ENCODE results near the gene SPRYD3.

SPRYD3 gene

GRCh38 chr12:53051058-53051880 is 27.9 kb downstream of the SPRYD3 start:
- Histone ChIP-seq H4K20me1 (ENCODE audit: control insufficient read depth, insufficient read depth, low read depth, low read length) (0 out of 2 replicates have a peak, but pooled peaks cover 3% of the 10 kb centered on the region), H3K79me2 (ENCODE audit: control insufficient read depth, low read length) (no peaks in the 10 kb centered on the region), H3K36me3 (ENCODE audit: control insufficient read depth, low read length) (no peaks in the 10 kb centered on the region), H3K27ac (ENCODE audit: low read depth, low read length) (no peak overlapping the region), H3F3A (ENCODE audit: control insufficient read depth, insufficient read depth) (no peaks in the 10 kb centered on the region), H3K27me3 (ENCODE audit: control insufficient read depth, low read length) (no peaks in the 10 kb centered on the region), H3K4me2 (ENCODE audit: low read length) (no peak overlapping the region), H3K4me1 (ENCODE audit: control insufficient read depth, low read length) (peaks cover 27% of the 10 kb centered on the region), H3K4me3 (ENCODE audit: low read length) (no peak overlapping the region), H3K9me3 (ENCODE audit: control insufficient read depth, insufficient read depth, low read length) (no peaks in the 10 kb centered on the region), H3K9me2 (replicated peaks; ENCODE audit: control insufficient read depth, low read length) (no peaks in the 10 kb centered on the region)
- TF ChIP-seq EZH2phosphoT487 (IDR thresholded peaks at IDR 0.05; ENCODE audit: borderline replicate concordance, low read length) (no peak), CTCF (IDR thresholded peaks at IDR 0.05; ENCODE audit: low read depth, low read length, poor library complexity, severe bottlenecking) (no peak)

DNA sequence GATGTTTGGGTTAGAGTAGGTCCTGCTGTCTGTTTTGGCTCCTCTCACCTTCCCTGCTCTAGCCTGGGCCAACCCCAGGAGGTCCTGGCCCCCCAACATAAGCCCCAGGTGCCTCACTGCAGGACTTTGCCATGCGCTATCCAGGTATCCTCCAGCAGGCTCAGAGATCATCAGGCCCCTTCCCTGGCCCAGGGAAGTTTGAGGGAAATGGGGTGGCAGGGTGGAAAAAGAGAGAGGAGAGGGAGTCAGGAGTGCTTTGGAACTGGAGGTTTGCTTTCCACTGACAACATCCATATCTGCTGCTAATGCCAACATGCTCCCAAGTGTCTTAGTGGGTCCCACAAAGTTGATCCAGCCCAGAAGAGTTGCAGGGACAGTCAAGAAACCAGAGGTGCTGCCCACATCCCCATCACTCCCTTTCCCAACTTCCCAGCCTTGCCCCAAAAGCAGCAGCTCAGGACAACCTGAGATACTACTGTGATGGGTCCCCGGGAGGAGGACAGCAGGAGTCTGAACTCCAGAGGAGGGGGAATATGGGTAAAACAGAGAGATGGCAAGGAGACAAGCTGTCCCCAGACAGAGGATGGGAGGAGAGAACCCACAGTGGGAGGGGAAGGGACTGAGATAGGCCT is 28.6 kb downstream of the SPRYD3 start:
- Histone ChIP-seq H3K79me2 (ENCODE audit: control insufficient read depth, low read length) (no peaks in the 10 kb centered on the region), H3K4me2 (ENCODE audit: low read length) (no peak overlapping the region), H3K4me3 (ENCODE audit: low read length) (no peak overlapping the region), H3K4me1 (ENCODE audit: control insufficient read depth, low read length) (peaks cover 31% of the 10 kb centered on the region), H3K9me2 (replicated peaks; ENCODE audit: control insufficient read depth, low read length) (no peaks in the 10 kb centered on the region), H3K9me3 (ENCODE audit: control insufficient read depth, insufficient read depth, low read length) (no peaks in the 10 kb centered on the region), H4K20me1 (ENCODE audit: control insufficient read depth, insufficient read depth, low read depth, low read length) (0 out of 2 replicates have a peak, but pooled peaks cover 3% of the 10 kb centered on the region), H3K27ac (ENCODE audit: low read depth, low read length) (no peak overlapping the region), H3K27me3 (ENCODE audit: control insufficient read depth, low read length) (no peaks in the 10 kb centered on the region), H3K36me3 (ENCODE audit: control insufficient read depth, low read length) (no peaks in the 10 kb centered on the region), H3F3A (ENCODE audit: control insufficient read depth, insufficient read depth) (no peaks in the 10 kb centered on the region)
- TF ChIP-seq CTCF (IDR thresholded peaks at IDR 0.05; ENCODE audit: low read depth, low read length, poor library complexity, severe bottlenecking) (no peak), EZH2phosphoT487 (IDR thresholded peaks at IDR 0.05; ENCODE audit: borderline replicate concordance, low read length) (no peak)

GRCh38 chr12:53049571-53050318 is 29.4 kb downstream of the SPRYD3 start, which contains the start of gene TNS2:
Gene TNS2, plus strand, starts transcription at chr12:53050065. Its CDS starts 121 bp downstream, at chr12:53050186.
- no peaks in the 10 kb centered on the region for H3K36me3 ChIP-seq (ENCODE audit: control insufficient read depth, low read length)
- no peaks in the 10 kb centered on the region for H3K9me3 ChIP-seq (ENCODE audit: control insufficient read depth, insufficient read depth, low read length)
- H3K79me2 ChIP-seq (ENCODE audit: control insufficient read depth, low read length): no peaks in the 10 kb centered on the region
- no peak within 1 kb of the TSS for H3K4me3 ChIP-seq (ENCODE audit: low read length)
- H4K20me1 ChIP-seq (ENCODE audit: control insufficient read depth, insufficient read depth, low read depth, low read length): 0 out of 2 replicates have a peak, but pooled peaks cover 3% of the 10 kb centered on the region
- H3K4me1 ChIP-seq (ENCODE audit: control insufficient read depth, low read length): peaks cover 31% of the 10 kb centered on the region
- H3K27me3 ChIP-seq (ENCODE audit: control insufficient read depth, low read length): 0 out of 2 replicates have a peak, but pooled peaks cover 1% of the 10 kb centered on the region
- no peak within 1 kb of the TSS for H3K27ac ChIP-seq (ENCODE audit: low read depth, low read length)
- TF ChIP-seq CTCF (IDR thresholded peaks at IDR 0.05; ENCODE audit: low read depth, low read length, poor library complexity, severe bottlenecking): no peak
- no peak for TF ChIP-seq EZH2phosphoT487 (IDR thresholded peaks at IDR 0.05; ENCODE audit: borderline replicate concordance, low read length)
- no peak within 1 kb of the TSS for H3K4me2 ChIP-seq (ENCODE audit: low read length)
- no peaks in the 10 kb centered on the region for H3F3A ChIP-seq (ENCODE audit: control insufficient read depth, insufficient read depth)
- no peaks in the 10 kb centered on the region for H3K9me2 ChIP-seq (replicated peaks; ENCODE audit: control insufficient read depth, low read length)
